SH-SY5Y (cell line): Measurements from ENCODE around the gene DGKH.

Source experiments
- GATA2 ChIP-seq: IDR thresholded peaks from 2 replicates; pipeline ENCODE4 v1.6.1; 2011; ENCODE audit warnings: mild to moderate bottlenecking, low read depth, low read length
- GATA3 ChIP-seq: IDR thresholded peaks from 2 replicates; pipeline ENCODE4 v1.6.1; 2011; ENCODE audit warnings: low read depth, mild to moderate bottlenecking, low read length, moderate library complexity

The DGKH gene

DNA sequence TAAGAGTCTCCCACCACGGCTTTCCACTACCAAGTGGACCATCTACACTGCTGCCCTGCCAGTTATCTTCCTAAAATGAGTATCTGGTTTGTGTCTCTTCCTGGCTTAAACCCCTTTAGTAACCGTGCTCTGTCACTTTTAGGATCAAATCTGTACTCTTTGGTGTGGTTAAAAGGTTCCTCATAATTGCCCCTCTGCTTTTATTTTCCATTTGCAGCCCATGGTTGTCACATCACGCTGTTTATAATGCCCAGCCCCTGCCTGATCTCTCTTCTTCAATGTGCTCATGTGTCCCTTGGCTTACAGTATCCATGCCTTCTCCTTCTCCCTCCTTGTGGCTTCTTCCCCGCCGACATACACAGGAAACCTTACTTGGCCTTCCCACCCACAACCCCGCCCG lies 100.1 kb downstream of the DGKH start:
- no peak for TF ChIP-seq GATA2
- no peak for TF ChIP-seq GATA3

GRCh38 chr13:42149136-42149535 lies 100.7 kb downstream of the DGKH start:
- TF ChIP-seq GATA3 (no peak), GATA2 (no peak)

DNA sequence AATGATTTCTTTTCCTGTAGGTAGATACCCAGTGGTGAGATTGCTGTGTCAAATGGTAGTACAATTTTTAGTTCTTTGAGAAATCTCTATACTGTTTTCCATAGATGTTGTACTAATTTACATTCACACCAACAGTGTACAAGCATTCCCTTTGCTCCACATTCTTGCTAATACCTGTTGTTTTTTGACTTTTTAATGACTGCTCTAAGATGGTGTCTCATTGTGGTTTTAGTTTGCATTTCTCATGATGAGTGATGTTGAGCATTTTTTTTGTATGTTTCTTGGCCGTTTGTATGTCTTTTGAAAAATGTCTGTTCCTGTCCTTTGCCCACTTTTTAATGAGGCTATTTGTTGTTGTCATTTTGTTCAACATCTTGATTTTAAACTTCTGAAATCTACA lies 103.3 kb downstream of the DGKH start:
- no peak for TF ChIP-seq GATA3

DNA sequence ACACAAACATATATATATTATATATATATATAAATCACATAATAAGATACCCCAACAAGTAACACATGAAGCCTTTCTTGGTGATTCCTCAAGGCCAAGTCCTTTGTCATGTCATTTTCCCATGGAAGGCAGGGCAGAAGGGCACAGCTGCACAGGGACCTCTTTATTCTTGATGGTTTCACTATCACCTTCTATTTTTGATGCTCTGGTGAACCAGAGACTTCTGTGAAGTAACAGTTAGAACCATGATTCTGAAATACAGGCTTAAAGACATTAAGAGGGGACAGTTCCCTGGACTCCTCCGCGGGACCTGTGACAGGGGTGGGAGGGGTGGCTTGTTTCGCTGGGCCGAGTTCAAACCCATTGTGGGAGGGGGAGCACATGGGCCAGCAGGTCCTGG lies 104.0 kb downstream of the DGKH start:
- TF ChIP-seq GATA3 (no peak), GATA2 (no peak)

DNA sequence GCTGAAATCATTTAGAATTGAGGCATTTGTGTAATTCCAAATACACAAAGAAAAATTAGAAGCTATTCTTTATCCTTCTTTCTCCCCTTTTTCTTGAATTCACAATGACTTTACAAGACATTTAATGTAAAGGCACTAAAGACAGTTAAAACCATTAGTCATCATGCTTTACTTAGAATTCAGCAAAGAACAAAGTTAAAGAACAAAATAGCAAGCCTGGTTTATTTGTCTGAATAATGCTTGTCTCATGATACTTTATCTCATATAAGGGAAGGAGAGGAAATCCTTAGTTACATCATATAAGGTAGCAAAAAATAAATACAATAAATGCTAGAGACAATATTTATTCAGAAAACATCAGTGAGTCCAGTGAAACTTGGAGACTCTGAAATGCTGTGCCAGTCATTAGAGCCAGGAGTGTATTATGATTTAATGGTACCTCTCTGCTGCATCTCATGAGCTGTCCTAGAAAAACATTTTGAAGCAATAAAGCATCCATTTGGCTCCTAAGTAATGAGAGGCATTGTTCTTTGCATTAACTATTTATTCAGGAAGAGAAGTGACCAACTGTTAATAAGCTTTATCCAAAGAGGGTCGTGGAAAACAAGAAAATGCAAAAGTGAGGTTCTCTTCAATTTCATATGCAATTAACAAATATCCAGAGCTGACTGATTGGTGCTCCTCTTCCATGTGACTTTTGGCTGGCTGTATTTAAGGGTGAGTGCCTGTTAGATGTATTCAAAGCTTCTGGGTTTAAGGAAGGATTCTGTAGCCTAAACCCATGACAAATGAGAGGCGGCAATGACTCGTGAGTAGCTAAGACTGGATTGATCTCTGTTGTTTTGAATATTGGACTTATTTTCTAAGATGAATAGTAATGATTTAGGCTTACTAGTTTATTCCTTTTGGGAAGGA lies 105.0 kb downstream of the DGKH start:
- no peak for TF ChIP-seq GATA2
- no peak for TF ChIP-seq GATA3

GRCh38 chr13:42155251-42155650 lies 106.8 kb downstream of the DGKH start:
- TF ChIP-seq GATA3 = no peak
- no peak for TF ChIP-seq GATA2

- no peak for TF ChIP-seq GATA2
Measured at GRCh38 chr13:42164557-42165125, 116.2 kb downstream of the DGKH start.

GRCh38 chr13:42168496-42168895 lies 120.0 kb downstream of the DGKH start:
- no peak for TF ChIP-seq GATA2
- no peak for TF ChIP-seq GATA3

DNA sequence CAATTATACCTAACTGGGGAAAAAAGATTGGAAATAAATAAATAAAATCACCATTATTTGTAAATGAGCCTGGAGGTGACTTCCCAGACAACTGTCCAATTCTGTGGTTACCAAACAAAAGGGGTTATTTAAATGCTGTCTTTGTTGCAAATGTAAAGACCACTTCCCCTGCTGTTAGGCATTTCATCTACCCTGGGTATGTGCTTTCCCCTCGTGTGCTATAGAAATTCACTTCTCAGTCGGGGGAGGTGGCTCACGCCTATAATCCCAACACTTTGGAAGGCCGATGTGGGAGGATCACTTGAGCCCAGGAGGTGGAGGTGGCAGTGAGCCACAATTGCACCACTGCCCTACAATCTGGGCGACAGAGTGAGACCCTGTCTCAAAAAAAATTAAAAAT lies 121.6 kb downstream of the DGKH start:
- TF ChIP-seq GATA2 (no peak), GATA3 (no peak)

DNA sequence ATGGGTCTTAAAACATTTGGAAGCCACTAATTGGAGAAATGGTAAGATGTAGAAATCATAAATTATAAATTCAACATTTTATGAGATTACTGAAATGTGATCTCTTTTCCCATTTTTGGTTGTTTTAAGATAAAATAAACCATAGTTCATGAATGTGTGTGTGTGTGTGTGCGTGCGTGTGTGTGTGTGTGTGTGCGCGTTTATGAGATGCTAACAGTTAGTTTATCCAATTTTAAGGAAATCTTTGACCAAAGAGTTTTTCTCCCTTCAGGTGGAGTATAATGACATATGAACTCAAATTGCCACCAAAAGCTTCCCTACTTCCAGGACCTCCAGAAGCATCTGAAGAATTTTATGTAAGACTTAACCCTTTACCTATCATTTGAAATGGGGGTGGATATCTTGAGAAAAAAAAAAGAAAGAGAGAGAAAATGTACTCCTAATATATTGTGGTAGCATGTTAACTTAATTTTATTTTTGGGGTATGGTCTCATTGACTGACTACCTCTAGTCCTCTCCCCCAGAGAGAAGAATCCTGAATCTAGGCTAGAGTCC lies 125.4 kb downstream of the DGKH start:
- TF ChIP-seq GATA2 (no peak), GATA3 (no peak)

DNA sequence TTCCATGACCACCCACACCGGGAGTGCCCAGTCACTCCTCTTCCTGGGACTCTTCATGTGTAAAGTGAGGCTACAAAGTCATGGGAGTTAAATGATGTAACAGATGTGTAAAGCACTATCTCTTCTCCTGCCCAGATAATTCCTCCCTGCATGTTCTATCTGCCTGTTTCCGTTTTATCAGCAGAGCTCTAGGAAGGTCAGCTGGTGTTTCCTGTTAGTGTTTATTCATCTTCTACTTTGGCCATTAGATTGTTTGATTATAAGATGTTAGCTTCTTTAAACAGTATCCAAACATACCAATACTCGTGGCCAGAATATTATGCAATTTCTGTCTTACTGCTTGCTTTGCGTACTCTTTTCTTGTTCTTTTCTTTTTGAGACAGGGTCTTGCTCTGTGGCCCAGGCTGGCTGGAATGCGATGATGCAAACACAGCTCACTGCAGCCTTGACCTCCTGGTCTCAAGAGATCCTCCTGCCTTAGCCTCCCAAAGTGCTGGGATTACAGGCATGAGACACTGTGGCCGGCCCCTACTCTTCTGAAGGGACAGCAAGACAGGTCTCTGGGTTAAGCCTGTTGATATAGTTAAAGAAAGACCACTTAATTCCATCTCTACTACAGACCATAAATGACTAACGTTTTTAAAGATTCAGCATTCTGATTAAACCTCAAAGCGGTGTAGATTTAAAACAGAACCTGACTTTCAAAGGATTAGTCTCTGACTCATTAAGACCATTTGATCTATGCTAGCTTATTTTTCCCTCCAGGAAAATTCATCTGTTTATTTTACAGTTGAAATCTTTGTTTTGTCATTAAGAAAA lies 126.1 kb downstream of the DGKH start:
- TF ChIP-seq GATA3 (no peak), GATA2 (no peak)

DNA sequence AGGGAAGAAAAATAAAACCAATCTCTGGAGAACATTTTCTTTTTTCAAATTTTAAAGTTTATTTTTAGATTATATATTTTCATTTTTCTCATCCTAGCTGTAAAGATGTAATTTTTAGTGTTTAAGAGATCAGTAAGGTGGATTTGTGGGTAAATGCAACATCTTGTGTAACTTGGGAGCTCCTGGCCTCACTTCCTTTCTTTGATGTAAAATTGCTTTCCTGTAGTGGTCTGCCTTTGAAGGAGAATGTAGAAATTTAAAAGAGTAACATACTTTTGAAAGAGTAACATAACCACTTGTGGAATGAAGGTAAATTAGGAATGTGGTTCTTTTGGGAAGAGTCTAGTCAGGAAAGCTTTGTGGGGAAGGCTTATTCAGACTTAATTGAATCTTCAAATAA lies 127.8 kb downstream of the DGKH start:
- TF ChIP-seq GATA3 (no peak), GATA2 (no peak)

DNA sequence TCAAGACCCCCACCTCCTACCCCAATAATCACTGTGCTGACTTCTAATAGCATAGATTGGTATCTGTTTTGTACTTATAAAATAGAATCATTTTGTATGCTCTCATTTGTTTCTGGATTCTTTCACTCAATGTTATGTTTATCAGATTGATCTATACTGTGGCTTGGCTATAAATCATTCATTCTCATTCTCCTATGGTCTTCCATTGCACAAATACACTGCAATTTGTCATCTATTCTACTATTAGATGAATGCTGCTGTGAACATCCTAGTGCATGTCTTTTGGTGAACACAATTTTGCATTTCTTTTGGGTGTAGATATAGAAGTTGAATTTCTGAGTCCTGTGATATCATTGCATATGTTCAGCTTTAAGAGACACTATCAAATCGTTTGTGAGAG lies 128.7 kb downstream of the DGKH start:
- TF ChIP-seq GATA2 (no peak), GATA3 (peak; percentile 17; the same call in 1 of the 2 replicates)

DNA sequence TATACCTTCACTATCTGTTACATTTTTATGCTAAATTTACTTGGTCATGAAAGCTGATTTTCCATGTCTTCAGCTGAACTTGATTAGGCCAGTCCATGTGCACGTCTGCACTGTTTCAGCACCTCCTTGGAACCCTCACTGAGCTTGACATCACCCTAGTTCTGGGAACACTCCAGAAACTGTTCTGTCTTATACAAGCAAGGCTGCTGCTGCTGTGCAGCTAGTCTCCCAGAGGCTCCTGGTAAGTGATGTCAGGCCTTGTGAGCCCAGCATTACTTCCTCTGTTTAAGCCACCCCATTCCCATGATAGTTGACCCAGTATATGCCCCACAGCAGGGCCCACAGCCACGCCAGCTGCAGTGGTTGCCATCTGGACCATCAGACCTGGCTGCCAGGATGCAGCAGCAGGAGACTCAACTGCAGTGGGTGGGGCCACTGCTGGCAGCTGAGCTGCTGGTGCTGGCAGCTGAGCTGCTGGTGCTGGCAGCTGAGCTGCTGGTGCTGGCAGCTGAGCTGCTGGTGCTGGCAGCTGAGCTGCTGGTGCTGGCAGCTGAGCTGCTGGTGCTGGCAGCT lies 133.0 kb downstream of the DGKH start:
- no peak for TF ChIP-seq GATA3
- no peak for TF ChIP-seq GATA2
